Measurements from ENCODE around the gene CRLF1.

DNA sequence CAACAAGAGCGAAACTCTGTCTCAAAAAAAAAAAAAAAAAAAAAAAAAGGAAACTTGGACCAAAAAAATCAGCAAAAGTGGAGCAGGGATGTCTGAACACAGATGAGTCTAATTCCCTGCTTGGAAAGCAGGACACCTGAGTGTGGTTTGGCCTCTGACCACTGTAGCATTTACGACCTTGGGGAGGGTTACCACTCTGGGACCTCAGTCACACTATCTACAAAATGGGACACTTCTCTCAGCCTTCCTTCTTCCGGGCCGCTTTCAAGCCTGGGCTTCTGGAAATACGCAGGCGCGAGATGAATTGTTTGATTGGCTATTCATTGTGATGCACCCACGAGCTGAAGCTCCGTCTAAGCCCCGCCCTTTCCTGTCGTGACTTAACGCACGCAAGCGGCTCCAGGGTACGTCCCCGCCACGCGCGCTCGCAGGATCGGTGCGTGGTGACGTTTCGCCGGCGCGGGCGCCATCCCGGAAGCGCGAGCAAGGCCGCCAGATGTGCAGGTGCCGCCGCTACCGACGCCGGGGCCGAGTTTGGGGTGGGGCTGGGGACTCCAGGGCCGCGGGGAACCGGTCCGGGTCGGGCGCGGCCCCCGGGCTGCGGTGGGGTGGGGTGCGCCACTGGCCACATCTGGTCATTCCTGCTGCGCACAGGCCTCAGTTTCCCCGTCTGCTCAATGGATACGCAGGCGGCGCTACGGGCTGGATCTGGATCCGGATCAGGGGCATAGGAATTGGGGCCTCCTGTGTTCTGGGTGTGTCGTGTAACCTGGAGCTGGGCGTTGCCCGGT lies 49.0 kb downstream of the CRLF1 start, which contains the start of gene KXD1:
- TF ChIP-seq, protein P1, sequence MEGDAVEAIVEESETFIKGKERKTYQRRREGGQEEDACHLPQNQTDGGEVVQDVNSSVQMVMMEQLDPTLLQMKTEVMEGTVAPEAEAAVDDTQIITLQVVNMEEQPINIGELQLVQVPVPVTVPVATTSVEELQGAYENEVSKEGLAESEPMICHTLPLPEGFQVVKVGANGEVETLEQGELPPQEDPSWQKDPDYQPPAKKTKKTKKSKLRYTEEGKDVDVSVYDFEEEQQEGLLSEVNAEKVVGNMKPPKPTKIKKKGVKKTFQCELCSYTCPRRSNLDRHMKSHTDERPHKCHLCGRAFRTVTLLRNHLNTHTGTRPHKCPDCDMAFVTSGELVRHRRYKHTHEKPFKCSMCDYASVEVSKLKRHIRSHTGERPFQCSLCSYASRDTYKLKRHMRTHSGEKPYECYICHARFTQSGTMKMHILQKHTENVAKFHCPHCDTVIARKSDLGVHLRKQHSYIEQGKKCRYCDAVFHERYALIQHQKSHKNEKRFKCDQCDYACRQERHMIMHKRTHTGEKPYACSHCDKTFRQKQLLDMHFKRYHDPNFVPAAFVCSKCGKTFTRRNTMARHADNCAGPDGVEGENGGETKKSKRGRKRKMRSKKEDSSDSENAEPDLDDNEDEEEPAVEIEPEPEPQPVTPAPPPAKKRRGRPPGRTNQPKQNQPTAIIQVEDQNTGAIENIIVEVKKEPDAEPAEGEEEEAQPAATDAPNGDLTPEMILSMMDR (conservative IDR thresholded peaks at IDR 0.05; ENCODE audit: low read depth in 2 of 2) = no peak
- TF ChIP-seq JUNB (IDR thresholded peaks at IDR 0.05; ENCODE audit: unreplicated experiment) (no peak), POLR2AphosphoS5 (IDR thresholded peaks at IDR 0.05; ENCODE audit: low read depth) (peak; percentile 87), EZH2 (IDR thresholded peaks at IDR 0.05; ENCODE audit: low read depth, unreplicated experiment) (no peak), CREB1 (CRISPR knock-in tag; IDR thresholded peaks at IDR 0.05; ENCODE audit: low read depth) (peak; percentile 77), EZH2phosphoT487 (IDR thresholded peaks at IDR 0.05; ENCODE audit: unreplicated experiment) (no peak), ZNF331 (CRISPR knock-in tag; IDR thresholded peaks at IDR 0.05; ENCODE audit: low read depth) (0 out of 2 replicates have a peak, but pooled peaks have one; percentile 29), STAT1 (IDR thresholded peaks at IDR 0.05; ENCODE audit: unreplicated experiment) (no peak)
- TF ChIP-seq, protein P2, sequence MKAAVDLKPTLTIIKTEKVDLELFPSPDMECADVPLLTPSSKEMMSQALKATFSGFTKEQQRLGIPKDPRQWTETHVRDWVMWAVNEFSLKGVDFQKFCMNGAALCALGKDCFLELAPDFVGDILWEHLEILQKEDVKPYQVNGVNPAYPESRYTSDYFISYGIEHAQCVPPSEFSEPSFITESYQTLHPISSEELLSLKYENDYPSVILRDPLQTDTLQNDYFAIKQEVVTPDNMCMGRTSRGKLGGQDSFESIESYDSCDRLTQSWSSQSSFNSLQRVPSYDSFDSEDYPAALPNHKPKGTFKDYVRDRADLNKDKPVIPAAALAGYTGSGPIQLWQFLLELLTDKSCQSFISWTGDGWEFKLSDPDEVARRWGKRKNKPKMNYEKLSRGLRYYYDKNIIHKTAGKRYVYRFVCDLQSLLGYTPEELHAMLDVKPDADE (IDR thresholded peaks at IDR 0.05) = no peak
- TF ChIP-seq, protein P3, sequence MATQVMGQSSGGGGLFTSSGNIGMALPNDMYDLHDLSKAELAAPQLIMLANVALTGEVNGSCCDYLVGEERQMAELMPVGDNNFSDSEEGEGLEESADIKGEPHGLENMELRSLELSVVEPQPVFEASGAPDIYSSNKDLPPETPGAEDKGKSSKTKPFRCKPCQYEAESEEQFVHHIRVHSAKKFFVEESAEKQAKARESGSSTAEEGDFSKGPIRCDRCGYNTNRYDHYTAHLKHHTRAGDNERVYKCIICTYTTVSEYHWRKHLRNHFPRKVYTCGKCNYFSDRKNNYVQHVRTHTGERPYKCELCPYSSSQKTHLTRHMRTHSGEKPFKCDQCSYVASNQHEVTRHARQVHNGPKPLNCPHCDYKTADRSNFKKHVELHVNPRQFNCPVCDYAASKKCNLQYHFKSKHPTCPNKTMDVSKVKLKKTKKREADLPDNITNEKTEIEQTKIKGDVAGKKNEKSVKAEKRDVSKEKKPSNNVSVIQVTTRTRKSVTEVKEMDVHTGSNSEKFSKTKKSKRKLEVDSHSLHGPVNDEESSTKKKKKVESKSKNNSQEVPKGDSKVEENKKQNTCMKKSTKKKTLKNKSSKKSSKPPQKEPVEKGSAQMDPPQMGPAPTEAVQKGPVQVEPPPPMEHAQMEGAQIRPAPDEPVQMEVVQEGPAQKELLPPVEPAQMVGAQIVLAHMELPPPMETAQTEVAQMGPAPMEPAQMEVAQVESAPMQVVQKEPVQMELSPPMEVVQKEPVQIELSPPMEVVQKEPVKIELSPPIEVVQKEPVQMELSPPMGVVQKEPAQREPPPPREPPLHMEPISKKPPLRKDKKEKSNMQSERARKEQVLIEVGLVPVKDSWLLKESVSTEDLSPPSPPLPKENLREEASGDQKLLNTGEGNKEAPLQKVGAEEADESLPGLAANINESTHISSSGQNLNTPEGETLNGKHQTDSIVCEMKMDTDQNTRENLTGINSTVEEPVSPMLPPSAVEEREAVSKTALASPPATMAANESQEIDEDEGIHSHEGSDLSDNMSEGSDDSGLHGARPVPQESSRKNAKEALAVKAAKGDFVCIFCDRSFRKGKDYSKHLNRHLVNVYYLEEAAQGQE (IDR thresholded peaks at IDR 0.05; ENCODE audit: unreplicated experiment) = no peak
